DMS79 (cell line): Measurements from ENCODE around the gene PDLIM3.

Source experiments
- DNase-seq: peaks from one replicate; lab custom pipeline; 2025; lab: John Stamatoyannopoulos, UW

The PDLIM3 gene

GRCh38 chr4:185470501-185471195 is 64.7 kb downstream of the PDLIM3 start:
- DNase-seq = no peak

- DNase-seq = no peak
Measured at GRCh38 chr4:185469580-185470154, 65.6 kb downstream of the PDLIM3 start.

- DNase-seq = no peak
Measured at GRCh38 chr4:185468999-185469398, 66.3 kb downstream of the PDLIM3 start.

GRCh38 chr4:185467991-185468390 is 67.3 kb downstream of the PDLIM3 start:
- no peak for DNase-seq

GRCh38 chr4:185467101-185467500 is 68.2 kb downstream of the PDLIM3 start:
- no peak for DNase-seq

GRCh38 chr4:185465707-185466106 is 69.6 kb downstream of the PDLIM3 start:
- no peak for DNase-seq

GRCh38 chr4:185464887-185465286 is 70.4 kb downstream of the PDLIM3 start:
- DNase-seq = no peak

GRCh38 chr4:185464183-185464582 is 71.1 kb downstream of the PDLIM3 start:
- no peak for DNase-seq

- no peak for DNase-seq
Measured at GRCh38 chr4:185463541-185463940, 71.8 kb downstream of the PDLIM3 start.

- DNase-seq = no peak
Measured at GRCh38 chr4:185461565-185461964, 73.7 kb downstream of the PDLIM3 start.

- no peak for DNase-seq
Measured at GRCh38 chr4:185457136-185457535, 78.2 kb downstream of the PDLIM3 start.

- DNase-seq = no peak
Measured at GRCh38 chr4:185456131-185456530, 79.2 kb downstream of the PDLIM3 start.
